GM12878 (cell line): Measurements from ENCODE around the gene CBLN3. TPM values are rescaled to one million over a fixed set of nuclear protein-coding genes. Genes with fewer than 3 reads are reported as not detected.

Experiments
- ATAC-seq: fragments of 200-7000 bp; cut with Tn5 transposase; 3 replicates; pipeline ENCODE4 v1.9.1; 2020; ENCODE audit warnings: mild to moderate bottlenecking, moderate library complexity
- BruUV-seq: library from RNA; stranded (reverse); fragments of 400-500 nt; replicated peaks from 2 replicates; lab custom pipeline; 2021; lab: Mats Ljungman, UMichigan
- CTCF ChIA-PET: fragments of 300-600 bp; sonication (Branson Sonifier 250); formaldehyde crosslinking; extraction: SDS; loops from one replicate; lab custom pipeline; 2021; ENCODE audit warnings: inconsistent platforms; lab: Yijun Ruan, JAX
- POLR2A ChIA-PET: fragments of 350-600 bp; formaldehyde crosslinking; extraction: SDS; loops from one replicate; lab custom pipeline; 2021; ENCODE audit warnings: inconsistent platforms; lab: Charles Lee
- RAD21 ChIA-PET: fragments of 300-600 bp; sonication (Branson Sonifier 250); formaldehyde crosslinking; loops from one replicate; lab custom pipeline; 2023; ENCODE audit warnings: antibody characterized with exemption; ENCODE audit not compliant: unreplicated experiment; lab: Charles Lee
- SMC1A ChIA-PET: fragments of 300-600 bp; sonication (Branson Sonifier 250); formaldehyde crosslinking; loops from one replicate; lab custom pipeline; 2023; ENCODE audit not compliant: unreplicated experiment, uncharacterized antibody; lab: Charles Lee
- DNase-seq: peaks from one replicate; pipeline ENCODE4 v3.0.0-alpha.2; 2011; ENCODE audit warnings: low read depth, low spot score
- FAIRE-seq: peaks from 3 replicates; lab custom pipeline; 2011; peaks lifted over from hg19 to GRCh38; lab: Jason Lieb, UNC
- H2AFZ ChIP-seq: 2 replicates; pipeline ENCODE4 v1.6.0; 2011; ENCODE audit warnings: low read depth, low read length, control low read depth; ENCODE audit not compliant: control insufficient read depth
- H3K27ac ChIP-seq: 2 replicates; pipeline ENCODE4 v1.5.1; 2011; ENCODE audit warnings: control low read depth; ENCODE audit not compliant: control insufficient read depth, insufficient read depth
- H3K27me3 ChIP-seq, 2 experiments: replicated peaks in 1 of 2; 2 replicates each; pipeline versions ENCODE4 v1.6.0 to v1.6.1; 2011; ENCODE audit warnings: low read length in 1 of 2; ENCODE audit not compliant: control insufficient read depth in 2 of 2, insufficient read depth in 2 of 2
- H3K36me3 ChIP-seq, 2 experiments: 2 replicates each; pipeline ENCODE4 v1.5.1; 2011; ENCODE audit warnings: low read length in 1 of 2; ENCODE audit not compliant: control insufficient read depth in 2 of 2, insufficient read depth in 2 of 2
- H3K4me1 ChIP-seq: 2 replicates; pipeline ENCODE4 v1.6.1; 2011; ENCODE audit warnings: mild to moderate bottlenecking, low read length, moderate library complexity, mixed read lengths; ENCODE audit not compliant: control insufficient read depth, insufficient read depth
- H3K4me2 ChIP-seq: 2 replicates; pipeline ENCODE4 v1.6.0; 2011; ENCODE audit warnings: control low read depth; ENCODE audit not compliant: control insufficient read depth, insufficient read depth
- H3K4me3 ChIP-seq: fragments of 200-600 bp; sonication (generic); 2 replicates; pipeline ENCODE4 v1.5.1; 2016
- H3K79me2 ChIP-seq: 2 replicates; pipeline ENCODE4 v1.6.0; 2011; ENCODE audit warnings: low read length; ENCODE audit not compliant: control insufficient read depth, insufficient read depth
- H3K9ac ChIP-seq: 2 replicates; pipeline ENCODE4 v1.8.0; 2011; ENCODE audit warnings: low read length, control low read depth, mixed read lengths; ENCODE audit not compliant: control insufficient read depth, insufficient read depth
- H3K9me3 ChIP-seq: replicated peaks from 3 replicates; pipeline ENCODE4 v1.5.1; 2011; ENCODE audit warnings: mild to moderate bottlenecking, low read length; ENCODE audit not compliant: control insufficient read depth, insufficient read depth
- H4K20me1 ChIP-seq: 2 replicates; pipeline ENCODE4 v1.6.0; 2011; ENCODE audit not compliant: control insufficient read depth, insufficient read depth
- CTCF ChIP-seq, 3 experiments: IDR thresholded peaks in 2 of 3; conservative IDR thresholded peaks in 1 of 3; 2 replicates each; pipeline ENCODE4 v1.5.1; 2011; ENCODE audit warnings: low read depth in 3 of 3, low read length in 3 of 3, mild to moderate bottlenecking in 3 of 3, control low read depth in 2 of 3, moderate library complexity in 2 of 3, inconsistent platforms in 1 of 3, mixed read lengths in 1 of 3; ENCODE audit not compliant: control insufficient read depth in 2 of 3, insufficient read depth in 1 of 3; ENCODE audit errors: extremely low read depth in 1 of 3
- ESRRA ChIP-seq: IDR thresholded peaks from 2 replicates; pipeline ENCODE4 v1.6.1; 2012; ENCODE audit warnings: mild to moderate bottlenecking, low read length, improper control_type of control experiment
- ETV6 ChIP-seq, 2 experiments: fragments of 450-650 bp in 1 of 2; IDR thresholded peaks in 1 of 2; conservative IDR thresholded peaks in 1 of 2; 2 replicates each; pipeline ENCODE4 v1.6.1; 2014; ENCODE audit warnings: antibody characterized with exemption in 1 of 2, borderline replicate concordance in 1 of 2, low read depth in 1 of 2, mild to moderate bottlenecking in 1 of 2, moderate library complexity in 1 of 2
- HDGF ChIP-seq: fragments of 450-650 bp; IDR thresholded peaks from 2 replicates; pipeline ENCODE4 v1.6.1; 2016; ENCODE audit warnings: antibody characterized with exemption
- IKZF1 ChIP-seq: fragments of 450-650 bp; conservative IDR thresholded peaks from 2 replicates; pipeline ENCODE4 v1.6.1; 2017; ENCODE audit warnings: antibody characterized with exemption, mild to moderate bottlenecking
- MEF2A ChIP-seq: IDR thresholded peaks from 2 replicates; pipeline ENCODE4 v1.6.1; 2011; ENCODE audit warnings: low read depth, mild to moderate bottlenecking, low read length, moderate library complexity; ENCODE audit not compliant: insufficient read depth
- NR2C2 ChIP-seq: IDR thresholded peaks from 2 replicates; pipeline ENCODE4 v1.6.1; 2011; ENCODE audit warnings: borderline replicate concordance, low read depth; ENCODE audit not compliant: control insufficient read depth, insufficient read length
- PAX8 ChIP-seq: fragments of 450-650 bp; IDR thresholded peaks from 2 replicates; pipeline ENCODE4 v1.6.1; 2017; ENCODE audit warnings: mild to moderate bottlenecking, moderate library complexity
- RCOR1 ChIP-seq: conservative IDR thresholded peaks from 2 replicates; pipeline ENCODE4 v1.6.1; 2012; ENCODE audit warnings: low read depth, low read length, improper control_type of control experiment
- RELA ChIP-seq: fragments of 450-650 bp; IDR thresholded peaks from 2 replicates; pipeline ENCODE4 v1.8.0; 2014; ENCODE audit warnings: borderline replicate concordance; ENCODE audit not compliant: partially characterized antibody
- ZNF217 ChIP-seq: fragments of 450-650 bp; IDR thresholded peaks from 2 replicates; pipeline ENCODE4 v1.6.1; 2017; ENCODE audit warnings: antibody characterized with exemption, mild to moderate bottlenecking
- ZNF384 ChIP-seq: IDR thresholded peaks from 2 replicates; pipeline ENCODE4 v1.6.1; 2012; ENCODE audit warnings: low read depth, mild to moderate bottlenecking, low read length, improper control_type of control experiment, borderline replicate concordance
- ZNF622 ChIP-seq: fragments of 450-650 bp; IDR thresholded peaks from 2 replicates; pipeline ENCODE4 v1.6.1; 2017; ENCODE audit warnings: mild to moderate bottlenecking, inconsistent platforms
- WGBS: methylation state at CpG from one replicate; pipeline ENCODE4 v1.1.6; 2016; ENCODE audit warnings: low lambda C conversion rate; ENCODE audit not compliant: insufficient replicate concordance, insufficient coverage; ENCODE audit errors: missing lambda C conversion rate; 5-methylcytosine and 5-hydroxymethylcytosine counted together
- in situ Hi-C: fragments of 300-500 bp; cut with MboI; formaldehyde crosslinking; loops from 9 replicates; pipeline ENCODE4 v1.14.3; 2018; ENCODE audit warnings: mixed read lengths
- intact Hi-C: fragments of 100-400 bp; cut with micrococcal nuclease; formaldehyde crosslinking; loops from one replicate; pipeline ENCODE4 v1.14.2; 2022; ENCODE audit not compliant: unreplicated experiment
- polyA plus RNA-seq, 11 experiments: library from polyadenylated mRNA; depleted of rRNA in 4 of 11; unstranded in 6 of 11; stranded (reverse) in 5 of 11; fragments of >200 nt; fragmentation: Nextera tagmentation in 4 of 11; fragmentation: Illumina TruSeq in 1 of 11; extraction: Ambion mirVana in 4 of 11; extraction: Trizol in 1 of 11; gene quantifications; 1 replicate in 1 of 11; 2 replicates in 10 of 11; pipeline versions ENCODE4 v1.2.1 to v1.2.3, GENCODE V29; 2011 to 2016; ENCODE audit warnings: inconsistent platforms in 2 of 11, missing spikeins in 2 of 11, low read depth in 1 of 11
- total RNA-seq, 4 experiments: library from RNA; depleted of rRNA in 3 of 4; stranded (reverse); fragments of >200 nt in 3 of 4; fragmentation: Illumina TruSeq in 1 of 4; extraction: Trizol in 1 of 4; gene quantifications; 2 replicates each; pipeline versions ENCODE4 v1.2.1 to v1.2.3, GENCODE V29; 2013 to 2021
- TF ChIP-seq, protein P1 (sequence below): IDR thresholded peaks from 2 replicates; pipeline ENCODE4 v1.6.1; 2012; ENCODE audit warnings: low read depth, low read length, improper control_type of control experiment
- TF ChIP-seq, protein P2 (sequence below): fragments of 450-650 bp; formaldehyde crosslinking; IDR thresholded peaks from 2 replicates; pipeline ENCODE4 v1.4.0; 2022; ENCODE audit warnings: mild to moderate bottlenecking, moderate library complexity
- TF ChIP-seq, protein P3 (sequence below): IDR thresholded peaks from 2 replicates; pipeline ENCODE4 v1.6.1; 2011; ENCODE audit warnings: borderline replicate concordance, low read depth, mild to moderate bottlenecking, moderate library complexity, mixed read lengths, low read length; ENCODE audit not compliant: insufficient read depth; ENCODE audit errors: extremely low read length

Gene CBLN3
- total and polyA plus RNA-seq, 10 of the 15 experiments (the other 5 are each of a cell fraction or from before 2014, with no cell fraction given): 0.16 to 4.9 (median 1.3) TPM

- no peaks in the 10 kb centered on the region for H3K9me3 ChIP-seq
- no peak overlapping the region for H3K9ac ChIP-seq
- no peaks in the 10 kb centered on the region for H3K79me2 ChIP-seq
- ChIA-PET CTCF (no interaction called here), RAD21 (no interaction called here), POLR2A (interaction anchor here (1.0 to 1.3 kb wide), 2 partner anchors 14 to 55 kb away, joined by 3 read pairs; partner anchors contain the start of gene KHNYN), SMC1A (no interaction called here)
- in situ Hi-C loops (no loop called here), intact Hi-C loops (no loop called here)
- H3K4me2 ChIP-seq: no peak overlapping the region
- no peaks in the 10 kb centered on the region for H3K4me1 ChIP-seq
- no peak overlapping the region for H3K4me3 ChIP-seq
- FAIRE-seq: no peak
- no peak overlapping the region for H3K27ac ChIP-seq
- no peaks in the 10 kb centered on the region for H3K36me3 ChIP-seq
- DNase-seq: no peak
- no peak for ATAC-seq
- no peaks in the 10 kb centered on the region for H4K20me1 ChIP-seq
- no peaks in the 10 kb centered on the region; a peak in 3 of 4 replicates for H3K27me3 ChIP-seq
- 27% methylated on average over 19 of the region's 19 CpGs for WGBS
- no TSS peak for BruUV-seq
- no peak overlapping the region for H2AFZ ChIP-seq
- TF ChIP-seq, protein P1, sequence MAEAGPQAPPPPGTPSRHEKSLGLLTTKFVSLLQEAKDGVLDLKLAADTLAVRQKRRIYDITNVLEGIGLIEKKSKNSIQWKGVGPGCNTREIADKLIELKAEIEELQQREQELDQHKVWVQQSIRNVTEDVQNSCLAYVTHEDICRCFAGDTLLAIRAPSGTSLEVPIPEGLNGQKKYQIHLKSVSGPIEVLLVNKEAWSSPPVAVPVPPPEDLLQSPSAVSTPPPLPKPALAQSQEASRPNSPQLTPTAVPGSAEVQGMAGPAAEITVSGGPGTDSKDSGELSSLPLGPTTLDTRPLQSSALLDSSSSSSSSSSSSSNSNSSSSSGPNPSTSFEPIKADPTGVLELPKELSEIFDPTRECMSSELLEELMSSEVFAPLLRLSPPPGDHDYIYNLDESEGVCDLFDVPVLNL: no peak
- no peak for TF ChIP-seq IKZF1
- no peak for TF ChIP-seq ESRRA
- TF ChIP-seq, protein P2, sequence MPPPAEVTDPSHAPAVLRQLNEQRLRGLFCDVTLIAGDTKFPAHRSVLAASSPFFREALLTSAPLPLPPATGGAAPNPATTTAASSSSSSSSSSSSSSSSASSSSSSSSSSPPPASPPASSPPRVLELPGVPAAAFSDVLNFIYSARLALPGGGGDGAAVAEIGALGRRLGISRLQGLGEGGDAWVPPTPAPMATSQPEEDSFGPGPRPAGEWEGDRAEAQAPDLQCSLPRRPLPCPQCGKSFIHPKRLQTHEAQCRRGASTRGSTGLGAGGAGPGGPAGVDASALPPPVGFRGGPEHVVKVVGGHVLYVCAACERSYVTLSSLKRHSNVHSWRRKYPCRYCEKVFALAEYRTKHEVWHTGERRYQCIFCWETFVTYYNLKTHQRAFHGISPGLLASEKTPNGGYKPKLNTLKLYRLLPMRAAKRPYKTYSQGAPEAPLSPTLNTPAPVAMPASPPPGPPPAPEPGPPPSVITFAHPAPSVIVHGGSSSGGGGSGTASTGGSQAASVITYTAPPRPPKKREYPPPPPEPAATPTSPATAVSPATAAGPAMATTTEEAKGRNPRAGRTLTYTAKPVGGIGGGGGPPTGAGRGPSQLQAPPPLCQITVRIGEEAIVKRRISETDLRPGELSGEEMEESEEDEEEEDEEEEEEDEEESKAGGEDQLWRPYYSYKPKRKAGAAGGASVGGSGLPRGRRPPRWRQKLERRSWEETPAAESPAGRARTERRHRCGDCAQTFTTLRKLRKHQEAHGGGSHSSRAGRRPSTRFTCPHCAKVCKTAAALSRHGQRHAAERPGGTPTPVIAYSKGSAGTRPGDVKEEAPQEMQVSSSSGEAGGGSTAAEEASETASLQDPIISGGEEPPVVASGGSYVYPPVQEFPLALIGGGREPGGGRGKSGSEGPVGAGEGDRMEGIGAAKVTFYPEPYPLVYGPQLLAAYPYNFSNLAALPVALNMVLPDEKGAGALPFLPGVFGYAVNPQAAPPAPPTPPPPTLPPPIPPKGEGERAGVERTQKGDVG (CRISPR knock-in tag): no peak
- TF ChIP-seq CTCF (IDR thresholded peaks at IDR 0.05 in 2 of 3, conservative IDR thresholded peaks at IDR 0.05 in 1 of 3; ENCODE audit: control insufficient read depth in 2 of 3, extremely low read depth in 1 of 3, insufficient read depth in 1 of 3, low read depth in 3 of 3, low read length in 3 of 3): no peak
- TF ChIP-seq RCOR1: no peak
- TF ChIP-seq MEF2A: no peak
- no peak for TF ChIP-seq ZNF384
- TF ChIP-seq HDGF: no peak
- TF ChIP-seq, protein P3, sequence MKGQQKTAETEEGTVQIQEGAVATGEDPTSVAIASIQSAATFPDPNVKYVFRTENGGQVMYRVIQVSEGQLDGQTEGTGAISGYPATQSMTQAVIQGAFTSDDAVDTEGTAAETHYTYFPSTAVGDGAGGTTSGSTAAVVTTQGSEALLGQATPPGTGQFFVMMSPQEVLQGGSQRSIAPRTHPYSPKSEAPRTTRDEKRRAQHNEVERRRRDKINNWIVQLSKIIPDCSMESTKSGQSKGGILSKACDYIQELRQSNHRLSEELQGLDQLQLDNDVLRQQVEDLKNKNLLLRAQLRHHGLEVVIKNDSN: no peak
- no peak for TF ChIP-seq NR2C2
- TF ChIP-seq PAX8: no peak
- TF ChIP-seq ETV6 (conservative IDR thresholded peaks at IDR 0.05 in 1 of 2, IDR thresholded peaks at IDR 0.05 in 1 of 2; ENCODE audit: borderline replicate concordance in 1 of 2, low read depth in 1 of 2): no peak
- no peak for TF ChIP-seq ZNF217
- no peak for TF ChIP-seq RELA
- TF ChIP-seq ZNF622: no peak
Measured at GRCh38 chr14:24416254-24416931, 13.1 kb downstream of the CBLN3 start.
